MCF 10A (cell line): Measurements from ENCODE around the gene NFIB. TPM values are rescaled to one million over a fixed set of nuclear protein-coding genes. Genes with fewer than 3 reads are reported as not detected.

Experiments
- BruUV-seq: library from RNA; stranded (reverse); fragments of 400-500 nt; replicated peaks from 2 replicates; lab custom pipeline; 2021; lab: Mats Ljungman, UMichigan
- CTCF ChIA-PET: fragments of 300-600 bp; sonication (Branson Sonifier 250); formaldehyde crosslinking; extraction: SDS; loops from one replicate; lab custom pipeline; 2021; ENCODE audit warnings: antibody characterized with exemption, inconsistent platforms; lab: Yijun Ruan, JAX
- POLR2A ChIA-PET: fragments of 300-600, 350-650 bp; sonication (Branson Sonifier 250); formaldehyde crosslinking; extraction: SDS; loops from one replicate; lab custom pipeline; 2020; ENCODE audit warnings: antibody characterized with exemption, inconsistent platforms; lab: Yijun Ruan, JAX
- DNase-seq: peaks from one replicate; pipeline ENCODE4 v3.0.0-alpha.2; 2018; ENCODE audit not compliant: unreplicated experiment
- H3K27ac Mint-ChIP-seq: one replicate; pipeline ENCODE4 v1.8.0; 2022; ENCODE audit warnings: mild to moderate bottlenecking, low read depth, mixed read lengths; ENCODE audit not compliant: unreplicated experiment
- H3K27me3 Mint-ChIP-seq: one replicate; pipeline ENCODE4 v1.8.0; 2022; ENCODE audit warnings: mixed read lengths; ENCODE audit not compliant: insufficient read depth, unreplicated experiment
- H3K36me3 Mint-ChIP-seq: one replicate; pipeline ENCODE4 v1.8.0; 2022; ENCODE audit warnings: mild to moderate bottlenecking, moderate library complexity, mixed read lengths; ENCODE audit not compliant: insufficient read depth, unreplicated experiment
- H3K4me1 Mint-ChIP-seq: one replicate; pipeline ENCODE4 v1.8.0; 2022; ENCODE audit warnings: mixed read lengths; ENCODE audit not compliant: insufficient read depth, unreplicated experiment
- H3K4me3 Mint-ChIP-seq: one replicate; pipeline ENCODE4 v1.8.0; 2022; ENCODE audit warnings: mild to moderate bottlenecking, moderate library complexity, mixed read lengths; ENCODE audit not compliant: unreplicated experiment
- H3K9me3 Mint-ChIP-seq: one replicate; pipeline ENCODE4 v1.8.0; 2022; ENCODE audit warnings: mixed read lengths; ENCODE audit not compliant: unreplicated experiment
- CTCF ChIP-seq: fragments of 200-600 bp; IDR thresholded peaks from one replicate; pipeline ENCODE4 v1.8.0; 2022; ENCODE audit warnings: antibody characterized with exemption, mild to moderate bottlenecking; ENCODE audit not compliant: unreplicated experiment
- intact Hi-C: fragments of 100-400 bp; cut with micrococcal nuclease; formaldehyde crosslinking; loops from 2 replicates; pipeline ENCODE4 v1.14.1; 2022
- total RNA-seq: library from RNA; stranded (reverse); gene quantifications from 2 replicates; pipeline ENCODE4 v1.2.3, GENCODE V29; 2022

The NFIB gene
- total RNA-seq, 1 experiment from 2014 or later = 70.8 TPM

GRCh38 chr9:14075218-14075617 is 238.7 kb downstream of the NFIB start:
- no peaks in the 10 kb centered on the region for H3K9me3 Mint-ChIP-seq
- TF ChIP-seq CTCF = no peak
- no peaks in the 10 kb centered on the region for H3K27me3 Mint-ChIP-seq
- H3K4me1 Mint-ChIP-seq = no peaks in the 10 kb centered on the region
- H3K4me3 Mint-ChIP-seq = no peak overlapping the region
- ChIA-PET POLR2A (no interaction called here), CTCF (interaction anchor here (0.8 kb wide), 1 partner anchor 562 kb away, joined by 3 read pairs; no protein-coding TSS in a partner anchor)
- intact Hi-C loops = no loop called here
- BruUV-seq = no TSS peak
- H3K36me3 Mint-ChIP-seq = peaks cover 4% of the 10 kb centered on the region
- H3K27ac Mint-ChIP-seq = no peak overlapping the region
- DNase-seq = no peak

- no TSS peak for BruUV-seq
- Mint-ChIP-seq H3K27ac (no peak overlapping the region), H3K27me3 (no peaks in the 10 kb centered on the region), H3K4me3 (no peak overlapping the region), H3K9me3 (no peaks in the 10 kb centered on the region), H3K36me3 (peaks cover 4% of the 10 kb centered on the region), H3K4me1 (no peaks in the 10 kb centered on the region)
- POLR2A ChIA-PET = no interaction called here
- CTCF ChIA-PET = no interaction called here
- intact Hi-C loops = no loop called here
- no peak for TF ChIP-seq CTCF
- no peak for DNase-seq
Observed at GRCh38 chr9:14072850-14073249, 241.1 kb downstream of the NFIB start.

- H3K4me3 Mint-ChIP-seq = no peak overlapping the region
- no peak for DNase-seq
- no peak for TF ChIP-seq CTCF
- intact Hi-C loops = no loop called here
- H3K27ac Mint-ChIP-seq = no peak overlapping the region
- CTCF ChIA-PET = interaction anchor here (0.6 to 1.0 kb wide), 2 partner anchors 18 to 644 kb away, joined by 3 to 4 read pairs; no protein-coding TSS in a partner anchor
- no peaks in the 10 kb centered on the region for H3K36me3 Mint-ChIP-seq
- H3K9me3 Mint-ChIP-seq = no peaks in the 10 kb centered on the region
- no peaks in the 10 kb centered on the region for H3K27me3 Mint-ChIP-seq
- no TSS peak for BruUV-seq
- no peaks in the 10 kb centered on the region for H3K4me1 Mint-ChIP-seq
- POLR2A ChIA-PET = interaction anchor here (0.8 kb wide), 1 partner anchor 14 kb away, joined by 3 read pairs; no protein-coding TSS in a partner anchor
Observed at GRCh38 chr9:14071484-14071883, 242.5 kb downstream of the NFIB start.

- intact Hi-C loops = no loop called here
- BruUV-seq = no TSS peak
- POLR2A ChIA-PET = interaction anchor here (1.0 kb wide), 1 partner anchor 11 kb away, joined by 3 read pairs; no protein-coding TSS in a partner anchor
- Mint-ChIP-seq H3K4me3 (no peak overlapping the region), H3K9me3 (no peaks in the 10 kb centered on the region), H3K27me3 (no peaks in the 10 kb centered on the region), H3K27ac (no peak overlapping the region), H3K4me1 (no peaks in the 10 kb centered on the region), H3K36me3 (no peaks in the 10 kb centered on the region)
- CTCF ChIA-PET = interaction anchor here (0.6 to 1.0 kb wide), 3 partner anchors 284 to 730 kb away, joined by 3 to 4 read pairs (median 3); no protein-coding TSS in a partner anchor
- no peak for TF ChIP-seq CTCF
- no peak for DNase-seq
Observed at GRCh38 chr9:14068690-14069089, 245.3 kb downstream of the NFIB start.
